Lung (tissue), 12 donors: ENCODE results near the gene NEO1. TPM values are rescaled to one million over a fixed set of nuclear protein-coding genes. Genes with fewer than 3 reads are reported as not detected.

Experiments
- ATAC-seq: fragments of 200-7000 bp; cut with Tn5 transposase; one replicate; pipeline ENCODE4 v1.9.1; 2020; ENCODE audit warnings: moderate number of reproducible peaks; ENCODE audit not compliant: insufficient read depth, low FRiP score
- DNase-seq, 3 donors: peaks; one replicate each; pipeline ENCODE4 v3.0.0-alpha.2; 2013 to 2017
- H3K27ac ChIP-seq, 2 donors: one replicate each; pipeline ENCODE4 v1.5.1; 2013; ENCODE audit warnings: mild to moderate bottlenecking in 2 of 2, moderate library complexity in 2 of 2, control low read depth in 1 of 2, inconsistent platforms in 1 of 2, low read depth in 1 of 2, low read length in 1 of 2
- H3K27me3 ChIP-seq, 3 donors: one replicate each; pipeline ENCODE4 v1.5.1; 2013; ENCODE audit warnings: low read length in 2 of 3; ENCODE audit not compliant: control insufficient read depth in 3 of 3, insufficient read depth in 3 of 3
- H3K36me3 ChIP-seq, 4 donors: one replicate each; pipeline ENCODE4 v1.5.1; 2013; ENCODE audit warnings: low read length in 4 of 4, mild to moderate bottlenecking in 1 of 4, moderate library complexity in 1 of 4; ENCODE audit not compliant: control insufficient read depth in 4 of 4, insufficient read depth in 4 of 4
- H3K4me1 ChIP-seq, 5 donors: one replicate each; pipeline ENCODE4 v1.5.1; 2013; ENCODE audit warnings: low read length in 5 of 5, mild to moderate bottlenecking in 2 of 5, moderate library complexity in 1 of 5; ENCODE audit not compliant: control insufficient read depth in 5 of 5, insufficient read depth in 5 of 5
- H3K4me3 ChIP-seq: one replicate; pipeline ENCODE4 v1.5.1; 2013; ENCODE audit warnings: mild to moderate bottlenecking, control low read depth, moderate library complexity
- H3K9ac ChIP-seq, 2 donors: one replicate each; pipeline ENCODE4 v1.5.1; 2013; ENCODE audit warnings: low read length in 2 of 2, control low read depth in 1 of 2; ENCODE audit not compliant: insufficient read depth in 1 of 2
- H3K9me3 ChIP-seq, 4 donors: one replicate each; pipeline ENCODE4 v1.5.1; 2013; ENCODE audit warnings: low read length in 3 of 4, mild to moderate bottlenecking in 1 of 4, moderate library complexity in 1 of 4; ENCODE audit not compliant: control insufficient read depth in 4 of 4, insufficient read depth in 3 of 4
- CTCF ChIP-seq: IDR thresholded peaks from 2 replicates; pipeline ENCODE4 v1.5.1; 2012; ENCODE audit warnings: mild to moderate bottlenecking; ENCODE audit errors: control extremely low read depth, extremely low read depth
- WGBS, 2 donors: extraction: QIAGEN DNeasy Blood & Tissue Kit; methylation state at CpG; one replicate each; pipeline ENCODE4 v1.1.7; 2013; 5-methylcytosine and 5-hydroxymethylcytosine counted together
- polyA plus RNA-seq, 2 donors: library from polyadenylated mRNA; stranded (reverse); fragments of 200-250 nt; gene quantifications; one replicate each; pipeline ENCODE4 v1.2.1, GENCODE V29; 2013
- total RNA-seq, 2 donors: library from RNA; depleted of rRNA in 1 of 2; stranded (reverse); fragments of >200 nt in 1 of 2; gene quantifications; one replicate each; pipeline ENCODE4 v1.2.1, GENCODE V29; 2014 to 2021
- donor health status: control.
- donor health status: control.
- donor health status: Bipolar disorder and iron deficiency.
- donor health status: healthy.
- donor health status: DM: yes; HTN: yes; CAD: no.

NEO1 gene
- total and polyA plus RNA-seq, 4 donors, result 6.9 to 70.8 (median 16.5) TPM

GRCh38 chr15:73340502-73341192, 288.4 kb downstream of the NEO1 start:
- DNase-seq (no peak), ATAC-seq (no peak)
- Histone ChIP-seq H3K9me3 (peaks cover 0 to 7% (median 0%) of the 10 kb centered on the region in 4 donors), H3K4me3 (no peak overlapping the region), H3K27ac (no peak overlapping the region), H3K27me3 (peaks cover 0 to 2% (median 0%) of the 10 kb centered on the region in 3 donors), H3K9ac (no peak overlapping the region), H3K36me3 (no peaks in the 10 kb centered on the region), H3K4me1 (peaks cover 0 to 4% (median 0%) of the 10 kb centered on the region in 5 donors)
- WGBS, 2 donors, result 69 to 77% methylated on average over 9 of the region's 9 CpGs
- TF ChIP-seq CTCF, result no peak

GRCh38 chr15:73341886-73342600, 289.8 kb downstream of the NEO1 start:
- peak; percentile 44 to 55 (median 53) for DNase-seq
- Histone ChIP-seq H3K27ac (no peak overlapping the region), H3K9me3 (peaks cover 0 to 7% (median 0%) of the 10 kb centered on the region in 4 donors), H3K4me3 (no peak overlapping the region), H3K36me3 (no peaks in the 10 kb centered on the region), H3K27me3 (peaks cover 0 to 2% (median 0%) of the 10 kb centered on the region in 3 donors), H3K9ac (no peak overlapping the region), H3K4me1 (peaks cover 0 to 6% (median 0%) of the 10 kb centered on the region in 5 donors)
- 71 to 87% methylated on average over 14 of the region's 14 CpGs for WGBS, 2 donors
- TF ChIP-seq CTCF, result no peak
- ATAC-seq, result no peak

- Histone ChIP-seq H3K4me1 (peaks cover 0 to 6% (median 0%) of the 10 kb centered on the region in 5 donors), H3K9ac (no peak overlapping the region), H3K27me3 (peaks cover 0 to 2% (median 0%) of the 10 kb centered on the region in 3 donors), H3K27ac (no peak overlapping the region), H3K36me3 (no peaks in the 10 kb centered on the region), H3K9me3 (peaks cover 0 to 7% (median 0%) of the 10 kb centered on the region in 4 donors), H3K4me3 (no peak overlapping the region)
- WGBS, 2 donors, result 80 to 97% methylated on average over 3 of the region's 3 CpGs
- no peak for DNase-seq
- no peak for ATAC-seq
- no peak for TF ChIP-seq CTCF
Measured at GRCh38 chr15:73344056-73344455, 291.8 kb downstream of the NEO1 start.
